GM21619 (cell line): ENCODE results near the gene MFSD12.
"Not testable (repeated sequence)": the region's sequence is repeated elsewhere in the genome, so short reads cannot be mapped to it uniquely, and the experiment has no call there.

ENCODE experiments used
- ATAC-seq: cut with Tn5 transposase; IDR thresholded peaks from one replicate; pipeline ENCODE4 v1.9.1; 2021; ENCODE audit not compliant: unreplicated experiment

MFSD12 gene

GRCh38 chr19:3538965-3539755 lies 18.2 kb downstream of the MFSD12 start, which contains the start of gene TEKTIP1:
TEKTIP1 (plus strand) TSS chr19:3539174; CDS start chr19:3539178, 4 bp downstream.
- no peak for ATAC-seq

- no peak for ATAC-seq
Observed at GRCh38 chr19:3538258-3538929, 19.0 kb downstream of the MFSD12 start.

GRCh38 chr19:3537438-3538240 lies 19.7 kb downstream of the MFSD12 start:
- no peak for ATAC-seq

- ATAC-seq: no peak
Observed at GRCh38 chr19:3537101-3537437, 20.3 kb downstream of the MFSD12 start.

GRCh38 chr19:3536429-3537100 lies 20.8 kb downstream of the MFSD12 start:
- no peak for ATAC-seq

GRCh38 chr19:3535981-3536380 lies 21.4 kb downstream of the MFSD12 start:
- no peak for ATAC-seq

- no peak for ATAC-seq
Observed at GRCh38 chr19:3535563-3535965, 21.8 kb downstream of the MFSD12 start.

- no peak for ATAC-seq
Observed at GRCh38 chr19:3535235-3535535, 22.2 kb downstream of the MFSD12 start.

- no peak for ATAC-seq
Observed at GRCh38 chr19:3534375-3535234, 22.8 kb downstream of the MFSD12 start.

GRCh38 chr19:3533563-3534216 lies 23.7 kb downstream of the MFSD12 start:
- no peak for ATAC-seq

- ATAC-seq: no peak
Observed at GRCh38 chr19:3533033-3533432, 24.4 kb downstream of the MFSD12 start.

GRCh38 chr19:3532154-3532786 lies 25.1 kb downstream of the MFSD12 start:
- ATAC-seq: no peak

GRCh38 chr19:3531716-3532115 lies 25.7 kb downstream of the MFSD12 start:
- ATAC-seq: no peak

GRCh38 chr19:3530389-3530788 lies 27.0 kb downstream of the MFSD12 start:
- ATAC-seq: no peak

- ATAC-seq: not testable (repeated sequence)
Observed at GRCh38 chr19:3529299-3529698, 28.1 kb downstream of the MFSD12 start.

GRCh38 chr19:3528539-3529211 lies 28.7 kb downstream of the MFSD12 start:
- ATAC-seq: no peak

GRCh38 chr19:3528080-3528479 lies 29.3 kb downstream of the MFSD12 start:
- no peak for ATAC-seq

- no peak for ATAC-seq
Observed at GRCh38 chr19:3527238-3527910, 30.0 kb downstream of the MFSD12 start.
